Gastroesophageal sphincter (tissue), 4 donors: ENCODE measurements around the gene STRN. TPM values are rescaled to one million over a fixed set of nuclear protein-coding genes. Genes with fewer than 3 reads are reported as not detected.
A peak's percentile ranks its signal among the peaks of the same experiment; 100 is the strongest.

Source experiments
- ATAC-seq: fragments of 150-250 bp; one replicate; pipeline ENCODE4 v1.9.1; 2016; ENCODE audit warnings: mild to moderate bottlenecking, moderate library complexity
- H3K27ac ChIP-seq, 4 donors: fragments of 200-600 bp; sonication (generic) in 3 of 4; 1 replicate in 3 of 4; 2 replicates in 1 of 4; pipeline ENCODE4 v1.5.1; 2016 to 2019
- H3K27me3 ChIP-seq: fragments of 200-600 bp; sonication (generic); one replicate; pipeline ENCODE4 v1.5.1; 2019
- H3K36me3 ChIP-seq, 2 donors: fragments of 200-600 bp; sonication (generic); one replicate each; pipeline ENCODE4 v1.5.1; 2019; ENCODE audit warnings: control low read depth in 1 of 2
- H3K4me1 ChIP-seq, 3 donors: fragments of 200-600 bp; sonication (generic); 1 replicate in 2 of 3; 2 replicates in 1 of 3; pipeline ENCODE4 v1.5.1; 2016 to 2019; ENCODE audit warnings: control low read depth in 2 of 3
- H3K4me3 ChIP-seq, 2 donors: fragments of 200-600 bp; sonication (generic); one replicate each; pipeline ENCODE4 v1.5.1; 2019; ENCODE audit warnings: mild to moderate bottlenecking in 1 of 2, moderate library complexity in 1 of 2
- H3K9me3 ChIP-seq, 3 donors: fragments of 200-600 bp; sonication (generic); one replicate each; pipeline ENCODE4 v1.5.1; 2017 to 2019; ENCODE audit warnings: control low read depth in 2 of 3
- CTCF ChIP-seq, 4 experiments: fragments of 200-600 bp in 2 of 4; fragments of 450-650 bp in 2 of 4; sonication (generic) in 1 of 4; IDR thresholded peaks; one replicate each; pipeline ENCODE4 v1.5.1; 2017 to 2019; ENCODE audit warnings: antibody characterized with exemption in 4 of 4, mild to moderate bottlenecking in 2 of 4, moderate library complexity in 2 of 4
- EP300 ChIP-seq: sonication (generic); formaldehyde crosslinking; IDR thresholded peaks from one replicate; pipeline ENCODE4 v1.6.1; 2017; ENCODE audit warnings: antibody characterized with exemption, mild to moderate bottlenecking
- POLR2A ChIP-seq, 2 donors: fragments of 450-650 bp; IDR thresholded peaks; one replicate each; pipeline ENCODE4 v1.6.1; 2017; ENCODE audit warnings: antibody characterized with exemption in 2 of 2, mild to moderate bottlenecking in 2 of 2, moderate library complexity in 1 of 2
- POLR2AphosphoS5 ChIP-seq: sonication (generic); formaldehyde crosslinking; IDR thresholded peaks from one replicate; pipeline ENCODE4 v1.6.1; 2017; ENCODE audit warnings: antibody characterized with exemption
- WGBS, 2 donors: methylation state at CpG; one replicate each; pipeline ENCODE4 v1.1.5; 2018; ENCODE audit warnings: low coverage in 1 of 2; 5-methylcytosine and 5-hydroxymethylcytosine counted together
- total RNA-seq, 4 donors: library from RNA; depleted of rRNA; stranded (reverse); fragments of >200 nt; gene quantifications; one replicate each; pipeline ENCODE4 v1.1.0, GENCODE V29; 2016

The STRN gene
- total RNA-seq, 4 donors from 2014 or later = 18.5 to 24.6 (median 20.9) TPM

- H3K4me1 ChIP-seq = no peaks in the 10 kb centered on the region
- no peaks in the 10 kb centered on the region for H3K36me3 ChIP-seq
- no peak for TF ChIP-seq EP300
- TF ChIP-seq CTCF (IDR thresholded peaks at IDR 0.05) = no peak
- TF ChIP-seq POLR2AphosphoS5 = no peak
- TF ChIP-seq POLR2A (IDR thresholded peaks at IDR 0.05) = no peak
- no peaks in the 10 kb centered on the region for H3K9me3 ChIP-seq
- no peak overlapping the region for H3K4me3 ChIP-seq
- ATAC-seq = no peak
- 62 to 65% methylated on average over 2 of the region's 2 CpGs for WGBS, 2 donors
- no peaks in the 10 kb centered on the region for H3K27me3 ChIP-seq
- no peak overlapping the region for H3K27ac ChIP-seq
Measured at GRCh38 chr2:36973320-36973719, 7.0 kb upstream of the STRN start.

GRCh38 chr2:36971990-36972389 lies 5.7 kb upstream of the STRN start:
- Histone ChIP-seq H3K4me1 (peaks cover 0 to 10% (median 0%) of the 10 kb centered on the region in 3 donors), H3K9me3 (no peaks in the 10 kb centered on the region), H3K4me3 (no peak overlapping the region), H3K27me3 (no peaks in the 10 kb centered on the region), H3K36me3 (no peaks in the 10 kb centered on the region), H3K27ac (no peak overlapping the region)
- ATAC-seq = no peak
- TF ChIP-seq POLR2A (IDR thresholded peaks at IDR 0.05) = no peak
- no peak for TF ChIP-seq CTCF (IDR thresholded peaks at IDR 0.05)
- no peak for TF ChIP-seq EP300
- no peak for TF ChIP-seq POLR2AphosphoS5

GRCh38 chr2:36967236-36967876 lies 1.0 kb upstream of the STRN start:
- 17 to 18% methylated on average over 15 of the region's 15 CpGs for WGBS, 2 donors
- H3K4me1 ChIP-seq = peaks cover 0 to 40% (median 11%) of the 10 kb centered on the region in 3 donors
- peak overlapping the region; percentile 68 to 100 for H3K4me3 ChIP-seq
- no peak for ATAC-seq
- no peak for TF ChIP-seq POLR2A (IDR thresholded peaks at IDR 0.05)
- no peak for TF ChIP-seq EP300
- no peak for TF ChIP-seq POLR2AphosphoS5
- TF ChIP-seq CTCF (IDR thresholded peaks at IDR 0.05) = no peak
- H3K27me3 ChIP-seq = no peaks in the 10 kb centered on the region
- H3K27ac ChIP-seq = peak overlapping the region; percentile 57 to 95 (median 90)
- no peaks in the 10 kb centered on the region for H3K9me3 ChIP-seq
- no peaks in the 10 kb centered on the region for H3K36me3 ChIP-seq

- ATAC-seq = peak; percentile 48
- WGBS, 2 donors = 0% methylated on average over 11 to 23 of the region's 42 CpGs
- Histone ChIP-seq H3K36me3 (no peaks in the 10 kb centered on the region), H3K27me3 (no peaks in the 10 kb centered on the region), H3K9me3 (no peaks in the 10 kb centered on the region), H3K27ac (peak overlapping the region; percentile 15 to 95 (median 90)), H3K4me1 (peaks cover 0 to 40% (median 11%) of the 10 kb centered on the region in 3 donors), H3K4me3 (peak overlapping the region; percentile 66 to 100)
- TF ChIP-seq CTCF (IDR thresholded peaks at IDR 0.05) (no peak), EP300 (no peak), POLR2A (IDR thresholded peaks at IDR 0.05) (no peak), POLR2AphosphoS5 (no peak)
Measured at GRCh38 chr2:36965751-36966369, 476 bp downstream of the STRN start.

- WGBS, 2 donors = 17 to 38% methylated on average over 1 to 2 of the region's 2 CpGs
- H3K9me3 ChIP-seq = no peaks in the 10 kb centered on the region
- peaks cover 0 to 40% (median 11%) of the 10 kb centered on the region in 3 donors for H3K4me1 ChIP-seq
- no peaks in the 10 kb centered on the region for H3K36me3 ChIP-seq
- peak overlapping the region; percentile 66 to 100 for H3K4me3 ChIP-seq
- TF ChIP-seq POLR2A (IDR thresholded peaks at IDR 0.05) = no peak
- no peak for TF ChIP-seq EP300
- no peak for TF ChIP-seq POLR2AphosphoS5
- TF ChIP-seq CTCF (IDR thresholded peaks at IDR 0.05) = no peak
- peak overlapping the region in 2 of 4 donors; percentile 88 to 95 for H3K27ac ChIP-seq
- ATAC-seq = no peak
- H3K27me3 ChIP-seq = no peaks in the 10 kb centered on the region
Measured at GRCh38 chr2:36965206-36965605, 1.1 kb downstream of the STRN start.
